CMK (cell line): ENCODE data around the gene GOLT1A.
"Not testable (repeated sequence)": the region's sequence is repeated elsewhere in the genome, so short reads cannot be mapped to it uniquely, and the experiment has no call there.

ENCODE experiments used
- DNase-seq: peaks from one replicate; pipeline ENCODE4 v3.0.0-alpha.2; 2010; ENCODE audit warnings: low read depth

The GOLT1A gene

DNA sequence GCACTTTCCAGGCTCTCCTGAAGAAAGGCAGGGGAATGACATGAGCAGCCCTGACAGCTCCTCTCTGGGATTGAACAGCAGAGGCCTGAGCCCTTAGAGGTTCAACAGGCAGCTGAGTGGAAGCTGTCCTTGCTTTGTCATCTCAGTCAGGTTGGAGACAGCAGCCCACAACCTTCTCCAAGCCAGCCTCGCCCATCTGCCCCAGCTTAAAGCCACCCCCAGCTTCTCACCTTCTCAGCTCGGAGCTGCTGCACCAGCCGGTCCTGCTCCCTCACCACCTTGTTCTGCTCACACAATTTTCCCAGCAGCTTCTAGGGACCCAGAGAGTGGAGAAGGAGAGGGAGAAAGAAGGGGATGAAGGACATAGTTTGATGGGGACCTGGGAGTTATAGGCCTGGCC lies 35.2 kb upstream of the GOLT1A start:
- no peak for DNase-seq

- no peak for DNase-seq
Measured at GRCh38 chr1:204246876-204247275, 33.1 kb upstream of the GOLT1A start.

GRCh38 chr1:204242920-204243319 lies 29.1 kb upstream of the GOLT1A start:
- no peak for DNase-seq

DNA sequence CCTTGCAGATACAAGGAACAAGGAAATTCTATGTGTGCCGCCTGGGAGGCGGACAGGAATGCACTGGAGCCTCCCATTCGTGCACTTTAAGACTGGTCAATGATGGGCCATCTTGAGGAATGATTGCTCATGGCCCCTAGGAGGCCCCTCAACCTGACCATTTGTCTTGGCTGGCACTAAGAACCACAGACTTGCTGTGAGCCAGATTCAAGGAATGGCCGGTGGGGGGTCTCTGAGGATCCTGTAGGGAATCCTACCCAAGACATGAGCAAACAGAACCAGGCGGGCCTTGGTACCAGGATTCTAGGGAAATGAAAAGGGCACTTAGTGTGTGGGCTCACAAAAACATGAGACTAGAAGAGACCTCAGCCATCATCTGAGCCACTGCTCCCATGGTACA lies 28.1 kb upstream of the GOLT1A start:
- no peak for DNase-seq

DNA sequence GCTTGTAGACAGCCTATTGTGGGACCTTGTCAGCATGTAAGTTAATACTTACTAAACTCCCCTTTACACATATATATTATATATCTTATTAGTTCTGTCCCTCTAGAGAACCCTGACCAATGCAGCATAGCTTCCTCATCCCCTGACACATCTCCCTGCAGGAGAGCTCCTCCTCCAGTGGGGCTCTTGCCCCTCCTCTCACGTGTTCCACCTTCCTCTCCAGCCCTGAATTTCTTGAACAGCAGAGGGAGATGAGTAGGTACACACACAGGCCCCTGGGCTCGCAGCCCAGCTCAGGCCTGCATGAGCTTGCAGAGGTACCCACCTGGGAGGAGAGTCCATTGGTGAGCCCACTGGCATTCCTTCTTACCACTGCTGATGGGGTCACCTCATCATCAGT lies 27.3 kb upstream of the GOLT1A start:
- no peak for DNase-seq

DNA sequence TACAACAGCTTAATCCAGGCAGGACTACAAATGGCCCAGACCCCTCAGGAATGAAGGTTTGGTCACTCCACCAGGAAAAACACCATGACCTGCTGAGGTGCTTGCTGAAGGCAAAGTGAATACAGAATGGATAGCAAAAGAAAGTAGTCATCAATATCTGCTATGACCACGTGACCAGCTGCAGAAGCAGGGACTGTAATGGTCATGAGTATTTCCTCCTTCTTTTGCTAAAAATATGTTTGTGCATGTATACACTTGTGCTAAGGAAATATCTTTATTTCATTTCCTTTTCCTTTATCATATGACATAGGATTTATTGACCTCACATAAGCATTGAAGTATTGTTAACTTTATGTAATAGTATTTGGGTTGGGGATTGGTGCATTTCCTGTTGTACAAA lies 26.4 kb upstream of the GOLT1A start:
- DNase-seq, result no peak

- not testable (repeated sequence) for DNase-seq
Measured at GRCh38 chr1:204239401-204239800, 25.6 kb upstream of the GOLT1A start.

DNA sequence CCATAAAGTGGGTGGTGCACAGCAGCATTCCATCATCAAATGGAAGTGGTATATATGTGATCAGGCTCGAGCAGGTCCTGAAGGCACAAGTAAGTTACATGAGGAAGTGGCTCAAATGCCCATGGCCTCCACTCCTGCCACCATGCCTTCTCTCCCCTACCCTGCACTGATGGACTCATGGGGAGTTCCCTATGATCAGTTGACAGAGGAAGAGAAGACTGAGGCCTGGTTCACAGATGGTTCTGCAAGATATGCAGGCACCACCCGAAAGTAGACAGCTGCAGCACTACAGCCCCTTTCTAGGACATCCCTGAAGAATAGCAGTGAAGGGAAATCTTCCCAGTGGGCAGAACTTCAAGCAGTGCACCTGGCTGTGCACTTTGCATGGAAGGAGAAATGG lies 24.7 kb upstream of the GOLT1A start:
- DNase-seq, result peak; percentile 52

DNA sequence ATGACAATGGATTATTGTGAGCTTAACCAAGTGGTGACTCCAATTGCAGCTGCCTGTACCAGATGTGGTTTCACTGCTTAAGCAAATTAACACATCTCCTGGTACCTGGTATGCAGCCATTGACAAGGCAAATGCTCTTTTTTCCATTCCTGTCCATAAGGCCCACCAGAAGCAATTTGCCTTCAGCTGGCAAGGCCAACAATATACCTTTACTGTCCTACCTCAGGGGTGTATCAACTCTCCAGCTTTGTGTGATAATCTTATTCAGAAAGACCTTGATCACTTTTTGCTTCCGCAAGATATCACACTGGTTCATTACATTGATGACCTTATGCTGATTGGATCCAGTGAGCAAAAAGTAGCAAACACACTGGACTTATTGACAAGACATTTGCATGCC lies 23.7 kb upstream of the GOLT1A start:
- not testable (repeated sequence) for DNase-seq

- no peak for DNase-seq
Measured at GRCh38 chr1:204232526-204232925, 18.7 kb upstream of the GOLT1A start.

- DNase-seq, result no peak
Measured at GRCh38 chr1:204230211-204230610, 16.4 kb upstream of the GOLT1A start.

GRCh38 chr1:204228896-204229295 lies 15.1 kb upstream of the GOLT1A start:
- DNase-seq, result no peak

- no peak for DNase-seq
Measured at GRCh38 chr1:204227996-204228785, 14.4 kb upstream of the GOLT1A start.

GRCh38 chr1:204227351-204227750 lies 13.6 kb upstream of the GOLT1A start:
- DNase-seq, result peak; percentile 63

DNA sequence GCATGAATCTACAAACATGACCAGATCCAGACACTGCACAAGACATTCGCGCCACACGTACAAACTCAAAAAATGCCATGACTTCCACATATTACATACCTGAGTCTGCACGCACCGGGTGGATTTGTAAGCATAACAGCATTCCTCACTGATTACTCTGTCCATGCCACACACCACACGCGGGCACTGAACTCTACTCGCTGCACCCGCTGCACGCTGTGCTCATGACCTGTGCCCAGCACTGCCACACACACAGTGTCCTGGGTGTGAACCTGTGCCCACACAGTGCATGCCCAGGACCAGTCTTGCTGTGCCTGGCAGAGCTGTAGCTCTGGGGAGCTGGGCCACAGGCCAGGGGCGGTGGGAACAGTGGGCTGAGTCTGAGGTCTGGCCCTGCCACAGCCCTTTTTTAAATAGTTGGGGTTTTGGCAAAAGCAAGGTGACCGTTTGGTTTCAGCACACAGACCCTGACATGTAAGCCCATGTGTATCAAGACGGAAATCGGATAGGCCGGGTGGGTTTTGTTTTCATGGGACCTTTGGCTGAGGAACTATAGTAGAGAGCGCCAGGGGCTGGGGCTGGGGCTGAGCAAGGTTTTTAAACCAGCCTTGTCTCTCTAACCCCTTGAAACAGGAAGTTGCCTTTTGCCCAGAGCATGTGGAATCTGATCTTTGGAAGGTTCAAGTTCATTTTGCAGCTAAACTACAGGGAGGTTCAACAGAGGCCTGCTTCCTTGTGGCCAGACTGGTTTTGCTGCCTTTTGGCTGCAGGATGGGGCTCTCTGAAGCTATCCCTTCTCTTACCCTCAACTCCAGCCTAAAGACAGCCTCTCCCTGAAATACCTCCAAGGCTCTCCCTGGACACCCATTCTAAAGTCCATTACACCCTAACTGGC lies 12.3 kb upstream of the GOLT1A start:
- no peak for DNase-seq

- no peak for DNase-seq
Measured at GRCh38 chr1:204224655-204225054, 10.9 kb upstream of the GOLT1A start.

DNA sequence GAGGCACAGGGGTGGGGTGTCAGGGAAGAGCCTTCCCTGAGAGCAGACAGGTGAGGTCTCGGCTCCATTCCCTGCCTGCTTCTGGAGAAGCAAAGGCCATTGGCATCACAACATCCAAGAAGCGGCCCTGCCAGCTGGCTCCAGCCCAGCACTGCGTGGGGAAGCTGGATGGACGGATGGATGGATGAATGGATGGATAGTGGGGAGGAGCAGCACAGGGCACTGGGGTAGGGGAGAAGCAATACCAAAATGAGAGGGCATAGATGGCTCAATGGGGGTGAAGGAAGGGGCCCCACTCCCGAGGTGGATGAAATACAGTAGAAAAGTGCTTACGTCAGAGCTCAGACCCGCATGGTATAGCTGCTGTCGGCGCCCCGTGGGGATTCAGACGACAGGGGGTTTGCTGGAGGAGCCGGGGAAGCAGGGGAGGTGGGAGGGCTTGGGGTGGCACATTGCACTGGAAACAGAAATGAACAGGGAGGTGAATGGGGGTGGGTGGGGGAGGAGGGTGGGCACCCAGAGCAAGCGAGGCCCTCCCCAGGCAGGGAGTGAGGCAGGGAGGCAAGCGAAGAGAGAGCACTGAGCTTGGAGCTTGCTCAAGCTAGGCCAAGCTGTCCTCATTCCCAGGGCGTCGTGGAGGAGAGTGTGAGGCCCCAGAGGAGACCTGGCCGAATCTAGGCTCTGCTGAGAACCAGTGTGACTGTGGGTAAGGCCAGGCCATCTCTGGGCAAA lies 9.5 kb upstream of the GOLT1A start:
- no peak for DNase-seq

DNA sequence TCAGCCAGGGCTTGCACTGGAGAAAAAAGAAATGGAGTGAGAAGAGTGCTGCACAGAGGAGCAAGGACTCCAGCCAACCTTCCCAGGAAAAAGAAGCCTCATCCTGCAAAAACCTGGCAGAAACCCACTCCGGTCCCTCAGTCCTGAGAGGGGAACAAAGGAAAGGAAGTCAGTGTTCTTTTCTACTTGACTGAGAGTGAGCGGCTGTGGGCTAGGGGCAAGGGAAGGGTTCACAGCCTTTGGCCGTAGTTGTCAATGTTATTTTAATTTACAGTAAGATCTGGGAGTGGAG lies 8.9 kb upstream of the GOLT1A start:
- DNase-seq, result no peak

DNA sequence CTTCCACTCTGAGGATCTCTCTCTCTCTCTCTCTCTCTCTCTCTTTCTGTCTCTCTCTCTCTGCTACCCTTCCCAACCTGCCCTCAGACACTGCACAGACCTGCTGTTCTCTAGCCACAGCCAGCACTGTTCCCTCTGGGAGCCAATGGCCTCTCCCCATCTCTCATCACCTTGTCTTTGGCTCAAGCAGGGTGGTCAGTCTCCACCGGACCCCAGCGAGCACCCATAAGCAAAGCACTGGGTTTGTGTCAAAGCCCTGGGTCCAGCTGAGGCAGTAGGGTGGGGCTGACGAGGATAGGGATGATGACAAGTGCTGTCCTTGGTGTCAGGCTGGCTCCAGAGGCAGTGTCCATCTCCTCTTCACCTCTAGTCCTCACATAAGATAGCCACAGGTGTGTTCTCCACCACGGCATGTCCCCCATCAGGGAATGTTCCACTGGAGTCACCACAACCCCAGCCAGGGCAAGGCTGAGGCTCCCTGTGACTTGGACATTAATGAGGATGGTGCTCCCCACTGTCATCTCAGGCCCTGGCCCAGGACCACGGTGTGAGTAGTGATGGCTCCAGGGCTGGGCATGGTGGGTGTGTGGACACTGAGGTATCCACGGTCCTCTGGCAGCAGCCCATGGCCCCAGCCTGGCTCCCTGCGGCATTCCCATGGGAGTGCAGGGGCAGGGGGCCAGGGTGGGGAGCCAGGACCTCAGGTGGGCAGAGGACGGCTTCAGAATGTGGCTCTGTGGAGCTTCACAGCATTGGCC lies 8.4 kb upstream of the GOLT1A start:
- no peak for DNase-seq

- DNase-seq, result no peak
Measured at GRCh38 chr1:204221271-204221670, 7.5 kb upstream of the GOLT1A start.

DNA sequence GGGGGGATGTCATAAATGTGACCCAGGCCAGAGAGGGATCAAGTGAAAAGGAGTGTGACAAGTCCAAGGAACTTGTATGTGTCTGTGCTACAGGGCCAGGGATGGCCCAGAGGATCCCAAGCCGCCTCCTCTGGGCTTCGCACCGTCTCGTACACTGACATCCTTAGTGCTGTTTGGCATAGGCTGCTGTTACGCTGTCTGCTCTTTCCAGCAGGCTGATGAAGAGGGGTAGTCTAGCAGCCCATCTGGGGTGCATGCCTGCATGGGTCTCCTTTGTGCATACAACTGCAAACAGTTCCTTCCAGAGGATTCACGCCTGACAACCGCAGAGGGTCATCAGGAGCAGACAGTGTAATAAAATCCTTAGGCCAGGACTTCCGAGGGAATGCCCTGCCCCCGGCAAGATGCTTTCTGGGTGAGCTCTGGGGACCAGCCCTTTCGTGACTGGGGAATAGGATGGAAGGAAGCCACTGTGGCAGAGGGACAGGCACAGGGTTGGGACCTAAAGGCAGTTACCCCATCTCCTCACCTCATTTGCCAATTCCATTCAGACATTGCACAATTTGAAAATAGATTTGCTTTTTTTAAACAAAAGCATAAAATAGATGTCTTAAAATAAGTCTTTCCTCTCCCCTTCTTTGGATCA lies 6.3 kb upstream of the GOLT1A start:
- no peak for DNase-seq

DNA sequence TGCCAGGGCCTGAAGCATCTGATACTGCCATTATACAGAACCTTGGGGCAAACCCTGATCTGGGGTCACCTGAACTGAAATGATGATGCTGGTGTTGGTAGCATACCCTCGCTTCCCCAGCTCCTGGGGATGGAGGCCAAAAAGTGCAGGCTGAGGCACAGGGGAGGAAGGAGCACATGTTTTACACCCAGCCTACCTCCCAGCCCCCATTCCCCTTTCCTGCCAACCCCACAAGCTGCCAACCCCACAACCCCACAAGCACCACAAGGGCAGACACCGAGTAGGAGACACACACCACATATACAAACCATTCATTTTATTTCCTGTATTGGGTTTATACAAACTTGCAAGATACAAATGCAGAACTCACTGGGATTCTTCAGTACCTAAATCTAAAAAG lies 4.8 kb upstream of the GOLT1A start:
- DNase-seq, result no peak
